HUES48 (cell line): ENCODE measurements around the gene WDFY3.
"Not testable (repeated sequence)": the region's sequence is repeated elsewhere in the genome, so short reads cannot be mapped to it uniquely, and the experiment has no call there.

Experiments
- H3K27ac ChIP-seq: one replicate; pipeline ENCODE4 v1.7.0; 2013; ENCODE audit warnings: low read depth, low read length, inconsistent platforms
- H3K27me3 ChIP-seq: 2 replicates; pipeline ENCODE4 v1.6.1; 2013; ENCODE audit warnings: mild to moderate bottlenecking, low read length; ENCODE audit not compliant: control insufficient read depth, insufficient read depth
- H3K36me3 ChIP-seq: 2 replicates; pipeline ENCODE4 v1.6.1; 2013; ENCODE audit warnings: low read length; ENCODE audit not compliant: control insufficient read depth, insufficient read depth
- H3K4me1 ChIP-seq: 2 replicates; pipeline ENCODE4 v1.6.1; 2013; ENCODE audit warnings: mild to moderate bottlenecking, low read length; ENCODE audit not compliant: control insufficient read depth, insufficient read depth
- H3K4me3 ChIP-seq: 2 replicates; pipeline ENCODE4 v1.5.1; 2013; ENCODE audit warnings: mild to moderate bottlenecking, low read depth, low read length
- H3K9ac ChIP-seq: 2 replicates; pipeline ENCODE4 v1.6.1; 2013; ENCODE audit warnings: mild to moderate bottlenecking, low read depth, low read length, moderate library complexity
- H3K9me3 ChIP-seq: 2 replicates; pipeline ENCODE4 v1.6.1; 2013; ENCODE audit warnings: low read length; ENCODE audit not compliant: control insufficient read depth, insufficient read depth

The WDFY3 gene

DNA sequence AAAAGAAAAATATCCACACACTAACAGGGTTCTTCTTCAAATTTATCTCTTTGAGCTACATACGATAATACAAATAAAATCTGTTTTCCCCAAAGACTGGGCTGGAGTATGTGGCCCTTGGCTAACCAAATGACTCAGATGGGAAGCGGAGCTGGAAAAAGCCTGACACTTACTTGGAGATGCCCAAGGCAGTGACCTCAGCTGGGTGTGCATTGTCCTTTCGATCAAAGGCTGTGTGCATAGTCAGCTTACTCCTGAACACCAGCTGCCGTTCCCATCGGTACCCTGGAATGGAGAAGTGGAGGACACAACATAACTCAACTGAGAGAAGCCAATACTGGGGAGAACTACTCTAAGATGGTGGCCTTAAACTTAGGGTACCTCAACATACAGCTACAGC, 288.5 kb downstream of the WDFY3 start:
- Histone ChIP-seq H3K27ac (no peak overlapping the region), H3K9ac (no peak overlapping the region), H3K9me3 (no peaks in the 10 kb centered on the region), H3K4me3 (no peak overlapping the region), H3K4me1 (no peaks in the 10 kb centered on the region), H3K36me3 (peaks cover 86% of the 10 kb centered on the region), H3K27me3 (no peaks in the 10 kb centered on the region)

DNA sequence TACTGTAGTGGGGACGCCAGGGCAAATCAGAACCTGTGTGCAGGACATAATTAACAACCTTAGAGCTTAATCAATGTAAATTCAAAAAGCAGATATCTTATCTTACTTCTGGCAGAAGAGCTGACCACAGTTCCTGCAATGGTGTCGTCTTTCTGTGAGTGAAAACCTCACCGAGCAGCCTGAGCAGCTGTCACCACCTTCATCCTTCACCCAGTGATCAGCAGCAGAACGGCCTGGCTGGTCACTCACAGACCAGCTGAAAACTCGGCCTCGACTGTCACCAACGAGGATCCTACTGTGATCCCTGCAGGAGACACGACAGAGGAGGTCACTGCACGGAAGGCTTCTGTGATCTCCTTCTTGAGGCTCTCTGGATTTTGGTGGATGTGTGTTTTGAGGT, 289.4 kb downstream of the WDFY3 start:
- Histone ChIP-seq H3K36me3 (peaks cover 86% of the 10 kb centered on the region), H3K9ac (no peak overlapping the region)

DNA sequence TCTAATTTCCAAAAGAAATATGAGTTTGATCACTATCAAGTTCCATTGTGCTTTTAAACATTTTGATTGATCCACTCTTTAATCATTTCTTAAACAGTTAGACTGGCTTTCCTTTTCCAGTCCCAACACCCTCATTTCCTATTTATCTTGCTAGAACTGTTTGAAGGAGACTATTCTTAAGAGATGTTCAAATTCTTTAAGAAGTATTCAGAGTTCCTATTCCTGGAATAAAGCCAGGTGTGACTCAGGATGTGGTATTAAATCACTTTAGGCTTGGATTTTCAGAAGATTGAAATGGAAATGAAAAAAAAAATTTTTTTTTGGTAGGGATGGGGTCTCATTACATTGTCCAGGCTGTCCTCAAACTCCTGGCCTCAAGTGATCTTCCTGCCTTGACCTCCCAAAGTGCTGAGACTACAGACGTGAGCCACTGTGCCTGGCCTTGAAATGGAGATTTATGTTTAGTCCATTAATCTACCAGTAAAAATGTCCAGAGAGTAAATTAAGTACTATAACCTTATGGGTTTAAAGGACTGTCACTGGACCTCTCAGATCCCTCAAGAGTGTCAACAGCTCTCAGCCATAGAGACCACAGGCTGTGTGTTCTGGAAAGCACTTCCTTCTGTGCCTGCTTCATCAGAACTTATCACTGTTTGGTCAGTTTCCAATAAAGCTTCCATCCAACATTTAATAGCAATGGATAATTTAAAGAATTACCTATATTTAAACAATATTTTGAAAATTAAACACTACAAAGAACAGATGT, 292.8 kb downstream of the WDFY3 start:
- no peaks in the 10 kb centered on the region for H3K4me1 ChIP-seq
- no peak overlapping the region for H3K9ac ChIP-seq
- no peaks in the 10 kb centered on the region for H3K27me3 ChIP-seq
- no peak overlapping the region for H3K27ac ChIP-seq
- peaks cover 83% of the 10 kb centered on the region for H3K36me3 ChIP-seq
- no peaks in the 10 kb centered on the region for H3K9me3 ChIP-seq
- H3K4me3 ChIP-seq, result no peak overlapping the region

More for the DNA sequence above, 289.4 kb downstream of the WDFY3 start:
- Histone ChIP-seq H3K4me3 (no peak overlapping the region), H3K27me3 (no peaks in the 10 kb centered on the region), H3K27ac (no peak overlapping the region), H3K4me1 (no peaks in the 10 kb centered on the region), H3K9me3 (no peaks in the 10 kb centered on the region)

DNA sequence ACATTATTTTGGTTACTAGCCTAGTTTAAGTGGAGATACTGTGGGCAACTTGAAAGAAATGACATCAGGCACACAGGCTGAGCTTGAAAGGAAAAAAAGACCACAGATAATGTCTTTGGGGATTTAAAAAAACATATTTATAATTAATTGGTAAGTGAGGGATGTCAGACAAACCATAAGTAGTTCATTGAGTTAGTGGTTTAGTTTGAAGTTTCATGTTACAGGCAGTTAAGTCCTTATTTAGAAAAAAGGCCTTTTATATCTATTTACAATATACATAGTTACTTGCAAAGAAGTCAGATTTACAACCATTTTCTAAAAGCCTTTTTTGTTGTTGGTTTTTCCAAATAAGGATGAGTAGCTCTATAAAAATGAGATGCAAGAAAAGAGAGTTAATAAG, 294.3 kb downstream of the WDFY3 start:
- Histone ChIP-seq H3K9me3 (no peaks in the 10 kb centered on the region), H3K4me3 (no peak overlapping the region)

DNA sequence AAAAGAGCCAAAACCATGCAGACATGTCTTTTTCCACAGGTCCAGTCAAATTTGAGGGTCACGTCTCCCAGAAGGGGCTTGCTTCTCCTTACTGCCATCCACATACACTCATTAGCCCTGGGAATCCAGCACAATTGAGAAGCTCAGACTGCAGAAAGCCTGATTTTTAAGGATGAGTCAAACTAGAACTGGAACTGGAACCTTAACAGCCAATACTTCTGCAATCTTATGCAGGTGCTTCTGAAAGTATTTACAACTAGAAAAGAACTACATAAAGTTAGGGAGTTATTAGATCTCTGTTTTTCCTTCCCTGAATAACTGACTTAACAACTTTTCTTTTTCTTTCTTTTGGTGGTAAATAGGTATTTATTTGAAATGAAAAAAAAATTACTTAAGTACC, 297.3 kb downstream of the WDFY3 start:
- Histone ChIP-seq H3K4me1 (no peaks in the 10 kb centered on the region), H3K36me3 (peaks cover 47% of the 10 kb centered on the region), H3K4me3 (no peak overlapping the region), H3K9me3 (no peaks in the 10 kb centered on the region), H3K27me3 (no peaks in the 10 kb centered on the region), H3K27ac (no peak overlapping the region), H3K9ac (no peak overlapping the region)

More for the DNA sequence above, 294.3 kb downstream of the WDFY3 start:
- H3K27me3 ChIP-seq, result no peaks in the 10 kb centered on the region
- H3K36me3 ChIP-seq, result peaks cover 69% of the 10 kb centered on the region
- no peak overlapping the region for H3K9ac ChIP-seq
- H3K27ac ChIP-seq, result no peak overlapping the region
- H3K4me1 ChIP-seq, result no peaks in the 10 kb centered on the region

DNA sequence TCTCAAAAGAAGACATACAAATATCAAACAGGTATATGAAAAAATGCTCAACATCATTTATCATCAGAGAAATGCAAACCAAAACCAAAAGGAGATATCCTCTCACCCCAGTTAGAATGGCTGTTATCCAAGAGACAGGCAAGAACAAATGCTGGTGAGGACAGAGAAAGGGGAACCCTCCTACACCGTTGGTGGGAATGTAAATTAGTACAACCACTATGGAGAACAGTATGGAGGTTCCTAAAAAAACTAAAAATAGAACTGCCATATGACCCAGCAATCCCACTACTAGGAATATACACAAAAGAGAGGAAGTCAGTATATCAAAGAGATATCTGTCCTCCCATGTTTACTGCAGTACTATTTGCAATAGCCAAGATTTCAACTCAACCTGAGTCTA, 300.1 kb downstream of the WDFY3 start:
- Histone ChIP-seq H3K27ac (no peak overlapping the region), H3K9ac (no peak overlapping the region), H3K4me1 (no peaks in the 10 kb centered on the region), H3K36me3 (peaks cover 21% of the 10 kb centered on the region), H3K27me3 (no peaks in the 10 kb centered on the region), H3K9me3 (no peaks in the 10 kb centered on the region), H3K4me3 (no peak overlapping the region)

DNA sequence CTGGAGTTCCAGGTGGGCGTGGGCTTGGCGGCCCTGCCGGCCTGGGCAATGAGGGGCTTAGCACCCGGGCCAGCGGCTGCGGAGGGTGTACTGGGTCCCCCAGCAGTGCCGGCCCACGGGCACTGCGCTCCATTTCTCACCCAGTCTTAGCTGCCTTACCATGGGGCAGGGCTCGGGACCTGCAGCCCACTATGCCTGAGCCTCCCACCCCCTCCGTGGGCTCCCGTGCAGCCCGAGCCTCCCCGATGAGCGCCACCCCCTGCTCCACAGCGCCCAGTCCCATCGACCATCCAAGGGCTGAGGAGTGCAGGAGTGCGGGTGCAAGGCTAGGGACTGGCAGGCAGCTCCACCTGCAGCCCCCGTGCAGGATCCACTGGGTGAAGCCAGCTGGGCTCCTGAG, 301.7 kb downstream of the WDFY3 start:
- not testable (repeated sequence) for H3K4me3 ChIP-seq, H3K27me3 ChIP-seq, H3K9me3 ChIP-seq, H3K36me3 ChIP-seq, H3K9ac ChIP-seq, H3K4me1 ChIP-seq, H3K27ac ChIP-seq

DNA sequence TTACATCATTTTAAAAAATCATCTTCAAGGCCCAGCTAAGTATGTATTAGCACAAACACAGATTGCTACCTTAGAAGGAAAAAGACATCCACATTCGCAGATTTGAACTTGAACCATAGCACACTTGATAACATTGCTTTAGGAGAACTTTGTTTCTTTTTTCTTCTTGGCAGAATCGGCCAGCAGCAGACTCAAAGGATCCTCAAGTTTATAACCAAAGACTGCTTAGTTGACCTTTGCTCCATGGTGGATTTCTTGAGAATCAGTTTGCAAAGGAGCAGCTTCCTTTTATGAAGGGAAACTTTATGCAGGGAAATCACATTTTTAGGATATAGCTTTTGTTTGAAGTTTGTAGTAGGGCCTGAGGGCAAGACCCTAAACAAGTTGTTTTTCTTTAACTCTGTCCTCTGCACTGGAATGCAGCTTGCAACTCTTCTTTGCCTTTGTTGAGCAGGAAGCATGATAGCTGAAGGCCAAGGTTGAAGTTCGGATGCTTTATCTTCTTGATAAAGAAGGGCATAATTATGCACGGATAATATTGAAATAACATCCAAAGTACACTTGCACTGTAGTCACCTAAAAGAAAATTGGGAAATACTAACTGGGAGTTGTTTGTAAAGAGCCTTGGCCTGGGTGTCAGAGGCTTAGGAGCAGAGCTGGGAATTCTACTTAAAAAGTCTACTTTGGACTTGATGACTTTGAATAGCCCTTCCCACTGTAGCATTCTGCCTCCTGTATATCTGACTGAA, 305.1 kb downstream of the WDFY3 start:
- no peak overlapping the region for H3K4me3 ChIP-seq
- no peaks in the 10 kb centered on the region for H3K4me1 ChIP-seq
- no peaks in the 10 kb centered on the region for H3K27me3 ChIP-seq
- H3K36me3 ChIP-seq, result no peaks in the 10 kb centered on the region
- H3K9me3 ChIP-seq, result peaks cover 10% of the 10 kb centered on the region
- no peak overlapping the region for H3K9ac ChIP-seq
- no peak overlapping the region for H3K27ac ChIP-seq

DNA sequence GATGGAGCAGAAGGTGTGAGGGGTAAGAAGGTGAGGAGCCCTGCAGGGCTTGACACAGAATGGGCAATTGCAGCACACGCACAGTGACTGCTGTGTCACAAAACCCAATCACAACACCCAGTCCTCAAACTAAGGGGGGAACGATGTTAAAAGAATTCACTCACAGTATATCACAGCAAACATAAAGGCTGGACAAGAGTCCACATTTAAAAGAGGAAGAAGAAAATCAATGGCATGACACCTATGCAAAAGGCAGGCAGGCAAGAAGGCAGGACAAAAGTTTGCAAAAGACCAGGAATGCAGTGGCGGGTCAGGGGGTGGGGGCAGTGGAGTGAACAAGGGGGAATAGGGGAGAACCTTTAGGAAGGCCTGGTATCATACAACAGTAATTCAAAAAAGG, 305.9 kb downstream of the WDFY3 start:
- Histone ChIP-seq H3K9me3 (peaks cover 10% of the 10 kb centered on the region), H3K4me1 (no peaks in the 10 kb centered on the region), H3K36me3 (no peaks in the 10 kb centered on the region), H3K9ac (no peak overlapping the region), H3K27ac (no peak overlapping the region), H3K4me3 (no peak overlapping the region), H3K27me3 (no peaks in the 10 kb centered on the region)

DNA sequence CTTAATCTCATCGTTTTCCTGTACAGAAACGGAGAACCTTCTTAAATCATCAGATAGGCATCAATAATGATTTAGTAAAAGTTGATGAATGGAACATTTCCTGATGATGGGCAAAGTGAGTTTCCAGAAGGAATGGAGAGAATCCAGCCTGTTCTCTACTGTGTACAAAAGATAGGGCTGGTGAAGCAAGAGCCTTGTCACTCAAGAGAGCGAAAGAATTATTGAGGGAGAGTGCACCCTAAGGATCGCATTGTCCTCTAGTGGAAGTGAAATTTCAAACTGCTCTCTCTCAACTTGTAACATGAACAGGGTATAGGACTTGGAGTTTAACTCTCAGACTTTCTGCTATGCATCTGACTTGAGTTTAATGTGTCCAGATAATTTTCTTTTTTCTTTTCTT, 314.0 kb downstream of the WDFY3 start:
- H3K9me3 ChIP-seq, result peaks cover 4% of the 10 kb centered on the region; the same call in 1 of the 2 replicates
- no peak overlapping the region for H3K9ac ChIP-seq
- no peak overlapping the region for H3K4me3 ChIP-seq
- peaks cover 22% of the 10 kb centered on the region for H3K36me3 ChIP-seq
- no peaks in the 10 kb centered on the region for H3K27me3 ChIP-seq
- peaks cover 21% of the 10 kb centered on the region for H3K4me1 ChIP-seq
- no peak overlapping the region for H3K27ac ChIP-seq

DNA sequence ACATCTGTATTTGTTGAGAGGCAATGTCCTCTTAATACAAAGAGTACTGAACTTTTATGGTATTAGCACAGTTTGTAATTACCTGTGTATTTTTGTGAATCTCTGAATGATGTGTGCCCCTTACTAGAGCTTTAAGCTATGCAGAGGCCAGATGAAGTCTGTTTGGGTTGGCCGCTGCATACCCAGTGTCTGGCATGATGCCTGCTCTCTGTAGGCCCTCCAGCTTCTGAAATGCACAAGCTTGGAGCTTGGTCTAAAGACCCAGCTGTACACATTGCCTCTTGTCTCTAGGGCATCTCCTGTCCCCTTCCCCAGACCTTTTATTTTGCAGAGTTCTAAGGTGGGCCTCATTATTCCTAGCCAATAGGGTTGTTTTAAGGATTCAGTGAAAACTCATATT, 315.0 kb downstream of the WDFY3 start:
- H3K4me1 ChIP-seq, result peaks cover 30% of the 10 kb centered on the region
- H3K27ac ChIP-seq, result no peak overlapping the region
- H3K4me3 ChIP-seq, result no peak overlapping the region
- H3K9ac ChIP-seq, result no peak overlapping the region
- H3K27me3 ChIP-seq, result no peaks in the 10 kb centered on the region
- peaks cover 22% of the 10 kb centered on the region for H3K36me3 ChIP-seq
- no peaks in the 10 kb centered on the region for H3K9me3 ChIP-seq
